ENCODE data around the gene TMEM187.

The TMEM187 gene

GRCh38 chrX:154023276-154024000 is 50.9 kb downstream of the TMEM187 start:
- no peak for DNase-seq

DNA sequence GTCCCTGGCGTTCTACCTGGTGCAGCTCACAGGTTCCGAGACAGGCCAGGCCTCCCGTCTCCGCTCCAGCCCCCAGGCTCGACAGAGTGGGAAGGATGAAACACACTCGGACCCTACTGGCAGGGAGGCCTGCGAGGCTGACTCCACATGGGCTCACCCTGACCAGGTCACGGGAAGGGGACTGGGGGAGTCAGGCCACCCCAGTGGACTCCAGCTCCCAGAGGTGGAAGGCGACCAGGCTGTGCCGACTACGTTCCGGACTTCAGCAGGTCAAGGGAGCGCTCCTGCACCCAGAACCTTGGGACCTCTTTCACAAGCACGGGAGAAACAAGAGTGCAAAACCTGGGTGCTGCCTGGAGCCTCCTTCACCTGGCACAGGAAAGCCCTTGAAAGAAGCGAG is 51.7 kb downstream of the TMEM187 start:
- DNase-seq, result no peak

GRCh38 chrX:154025230-154025629 is 52.7 kb downstream of the TMEM187 start:
- DNase-seq, result no peak

DNA sequence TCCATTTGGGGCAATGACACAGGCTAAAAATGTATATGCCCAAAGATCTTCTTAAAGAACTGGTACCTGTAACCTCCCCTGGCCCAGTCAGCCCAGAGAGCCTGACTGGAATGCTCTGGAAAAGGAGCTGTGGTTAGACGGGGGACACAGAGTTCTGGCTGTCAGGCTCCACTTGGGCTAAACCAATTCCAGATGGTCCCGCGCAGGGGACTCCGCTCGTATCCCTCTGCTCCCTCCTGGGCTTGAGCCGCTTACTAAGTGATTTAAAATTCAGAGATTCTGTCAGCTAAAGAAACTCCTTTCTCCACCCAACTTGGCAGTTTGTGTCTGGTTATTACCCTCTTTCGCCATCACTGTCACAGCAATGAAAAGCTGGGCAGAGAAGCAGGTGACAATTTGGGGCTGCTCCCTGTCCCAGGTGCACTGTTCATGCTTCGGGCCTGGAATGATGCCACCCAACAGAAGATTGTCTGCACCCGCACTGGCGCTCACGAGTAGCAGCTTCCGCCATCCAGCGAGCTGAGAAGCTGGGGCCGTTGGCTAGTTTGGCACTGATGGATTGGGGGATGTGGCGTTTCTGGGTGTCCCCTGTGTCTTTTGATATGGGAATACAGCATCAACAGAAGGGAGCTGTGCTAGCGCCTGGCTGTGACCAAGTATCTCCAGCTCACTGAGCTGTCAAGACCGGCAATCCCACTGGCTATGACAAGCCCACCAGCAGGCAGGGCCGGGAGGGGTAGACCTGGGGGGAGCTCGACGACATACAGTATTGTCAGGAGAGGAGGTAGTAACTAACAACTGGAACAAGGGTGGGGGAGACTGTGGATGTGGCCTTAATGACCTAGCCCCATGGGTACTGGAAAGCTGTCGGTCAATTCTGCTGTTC is 53.8 kb downstream of the TMEM187 start:
- no peak for DNase-seq

DNA sequence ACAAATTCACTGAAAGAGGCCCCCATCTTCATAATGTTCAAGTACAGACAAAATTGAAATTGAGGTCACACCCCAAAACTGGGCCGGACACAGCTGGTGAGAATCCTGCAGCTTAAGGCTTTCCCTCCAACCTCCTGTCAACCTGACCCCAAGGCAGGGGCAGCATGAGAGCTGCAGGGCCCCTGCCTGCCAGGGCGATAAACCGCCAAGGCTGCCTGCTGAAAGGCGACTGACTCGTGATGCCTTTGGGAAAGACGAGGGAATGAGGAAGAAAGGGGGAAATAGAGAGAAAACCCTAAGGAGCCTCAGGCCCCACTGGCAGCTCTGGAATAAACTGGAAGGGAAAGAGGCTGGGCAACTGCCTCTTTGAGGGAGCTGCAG is 54.5 kb downstream of the TMEM187 start:
- DNase-seq, result no peak

DNA sequence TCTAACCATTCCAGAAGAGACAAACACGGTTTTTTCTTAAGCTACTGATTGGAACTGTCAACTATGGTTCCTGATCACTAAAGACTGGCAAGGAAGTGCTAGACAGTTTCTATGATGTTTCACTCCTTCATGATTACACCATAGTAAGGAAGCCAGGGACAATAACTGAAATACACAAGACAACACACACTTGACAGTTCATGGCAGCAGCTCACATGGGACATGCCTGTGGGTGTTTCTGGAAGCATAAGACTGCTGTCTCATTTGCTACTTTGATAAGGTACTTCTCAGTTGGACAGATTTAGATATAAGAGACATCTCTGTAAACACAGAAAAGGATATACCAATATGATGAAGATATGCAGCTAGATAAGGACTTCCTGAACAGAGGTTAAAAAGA is 55.4 kb downstream of the TMEM187 start:
- no peak for DNase-seq

GRCh38 chrX:154028502-154029184 is 56.1 kb downstream of the TMEM187 start:
- no peak for DNase-seq

DNA sequence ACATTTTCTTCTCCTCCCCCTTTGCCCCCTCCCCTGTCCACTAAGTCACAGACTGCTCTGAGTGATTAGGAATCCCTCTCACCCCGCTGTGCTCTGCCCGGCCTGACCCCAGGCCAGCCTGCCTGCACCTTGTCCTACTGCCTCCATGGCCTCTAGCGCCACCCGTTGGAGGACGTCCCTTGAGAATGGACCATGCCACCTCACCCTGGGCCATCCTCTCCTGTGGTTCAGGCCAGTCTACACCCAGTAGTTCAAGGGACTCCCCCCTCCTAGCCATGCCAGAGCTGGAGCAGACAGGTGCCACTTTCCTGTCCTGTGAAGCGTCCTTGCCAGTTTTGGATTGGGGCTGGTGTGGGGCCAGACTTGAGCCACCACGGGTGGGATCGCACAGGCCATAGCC is 56.9 kb downstream of the TMEM187 start:
- no peak for DNase-seq

- DNase-seq, result no peak
Measured at GRCh38 chrX:154030266-154030665, 57.7 kb downstream of the TMEM187 start.

DNA sequence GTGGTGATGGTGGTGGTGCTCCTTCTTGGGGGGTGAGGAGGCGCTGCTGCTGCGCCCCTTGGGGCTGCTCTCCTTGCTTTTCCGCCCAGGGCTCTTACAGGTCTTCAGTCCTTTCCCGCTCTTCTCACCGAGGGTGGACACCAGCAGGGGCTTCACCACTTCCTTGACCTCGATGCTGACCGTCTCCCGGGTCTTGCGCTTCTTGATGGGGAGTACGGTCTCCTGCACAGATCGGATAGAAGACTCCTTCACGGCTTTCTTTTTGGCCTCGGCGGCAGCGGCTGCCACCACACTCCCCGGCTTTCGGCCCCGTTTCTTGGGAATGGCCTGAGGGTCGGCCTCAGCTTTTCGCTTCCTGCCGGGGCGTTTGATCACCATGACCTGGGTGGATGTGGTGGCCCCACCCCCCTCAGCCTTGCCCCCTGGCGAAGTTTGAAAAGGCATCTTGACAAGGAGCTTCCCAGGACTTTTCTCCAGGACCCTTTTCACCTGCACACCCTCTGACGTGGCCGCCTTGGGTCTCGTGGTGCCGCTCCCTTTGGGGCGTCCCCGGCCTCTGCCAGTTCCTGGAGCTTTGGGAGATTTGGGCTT is 58.3 kb downstream of the TMEM187 start:
- no peak for DNase-seq

GRCh38 chrX:154032160-154032559 is 59.6 kb downstream of the TMEM187 start:
- DNase-seq, result no peak

GRCh38 chrX:154032653-154033052 is 60.1 kb downstream of the TMEM187 start:
- DNase-seq, result no peak
